Astrocyte of the cerebellum (primary cell): ENCODE data around the gene RASL12.

Experiments
- DNase-seq: peaks from one replicate; pipeline ENCODE4 v3.0.0-alpha.2; 2011; ENCODE audit warnings: low read depth
- H3K4me3 ChIP-seq: 2 replicates; pipeline ENCODE4 v1.5.1; 2011; ENCODE audit warnings: mild to moderate bottlenecking, low read depth, low read length, moderate library complexity
- in situ Hi-C: cut with HindIII; loops from 2 replicates; pipeline ENCODE4 v1.10.0; 2017; ENCODE audit warnings: low sequenced_read_pairs
- TF ChIP-seq, protein P1 (sequence below): IDR thresholded peaks from 2 replicates; pipeline ENCODE4 v1.5.1; 2012; ENCODE audit warnings: low read length, low read depth, moderate library complexity, mild to moderate bottlenecking; ENCODE audit errors: missing control alignments

The RASL12 gene

DNA sequence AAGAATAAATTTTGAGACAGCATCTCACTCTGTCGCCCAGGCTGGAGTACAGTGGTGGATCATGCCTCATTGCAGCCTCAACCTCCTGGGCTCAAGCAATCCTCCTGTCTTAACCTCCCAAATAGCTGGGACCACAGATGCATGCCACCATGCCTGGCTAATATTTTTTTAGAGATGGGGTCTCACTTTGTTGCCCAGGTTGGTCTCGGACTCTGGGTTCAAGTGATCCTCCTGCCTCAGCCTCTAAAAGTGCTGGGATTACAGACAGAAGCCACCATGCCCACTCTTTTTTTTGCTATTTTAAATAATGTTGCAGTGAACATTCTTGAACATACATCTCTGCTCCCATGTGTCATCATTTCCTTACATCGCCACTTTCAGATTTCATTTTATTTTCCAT is 29.4 kb downstream of the RASL12 start:
- no peak overlapping the region for H3K4me3 ChIP-seq
- in situ Hi-C loops: no loop called here
- DNase-seq: no peak
- TF ChIP-seq, protein P1, sequence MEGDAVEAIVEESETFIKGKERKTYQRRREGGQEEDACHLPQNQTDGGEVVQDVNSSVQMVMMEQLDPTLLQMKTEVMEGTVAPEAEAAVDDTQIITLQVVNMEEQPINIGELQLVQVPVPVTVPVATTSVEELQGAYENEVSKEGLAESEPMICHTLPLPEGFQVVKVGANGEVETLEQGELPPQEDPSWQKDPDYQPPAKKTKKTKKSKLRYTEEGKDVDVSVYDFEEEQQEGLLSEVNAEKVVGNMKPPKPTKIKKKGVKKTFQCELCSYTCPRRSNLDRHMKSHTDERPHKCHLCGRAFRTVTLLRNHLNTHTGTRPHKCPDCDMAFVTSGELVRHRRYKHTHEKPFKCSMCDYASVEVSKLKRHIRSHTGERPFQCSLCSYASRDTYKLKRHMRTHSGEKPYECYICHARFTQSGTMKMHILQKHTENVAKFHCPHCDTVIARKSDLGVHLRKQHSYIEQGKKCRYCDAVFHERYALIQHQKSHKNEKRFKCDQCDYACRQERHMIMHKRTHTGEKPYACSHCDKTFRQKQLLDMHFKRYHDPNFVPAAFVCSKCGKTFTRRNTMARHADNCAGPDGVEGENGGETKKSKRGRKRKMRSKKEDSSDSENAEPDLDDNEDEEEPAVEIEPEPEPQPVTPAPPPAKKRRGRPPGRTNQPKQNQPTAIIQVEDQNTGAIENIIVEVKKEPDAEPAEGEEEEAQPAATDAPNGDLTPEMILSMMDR: no peak

DNA sequence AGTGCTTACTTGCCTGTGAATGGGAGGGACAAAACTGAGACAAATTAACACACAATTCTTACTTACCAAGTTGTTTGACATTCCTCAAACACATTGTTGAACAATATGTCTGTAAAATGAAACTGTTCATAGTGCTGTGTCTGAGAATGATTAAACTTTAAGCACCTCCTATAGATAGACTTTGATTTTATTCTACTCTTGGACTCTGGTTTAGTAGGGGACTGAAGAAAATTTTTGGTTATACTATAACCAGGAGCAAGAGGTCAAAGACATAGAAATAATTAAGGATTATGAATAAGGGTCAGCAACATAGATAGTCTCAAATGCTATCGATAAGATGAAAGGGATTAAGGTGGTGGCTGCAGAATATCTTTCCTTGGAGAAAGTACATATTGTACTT is 30.5 kb downstream of the RASL12 start:
- TF ChIP-seq, protein P1: no peak
- no peak for DNase-seq
- in situ Hi-C loops: no loop called here
- no peak overlapping the region for H3K4me3 ChIP-seq

DNA sequence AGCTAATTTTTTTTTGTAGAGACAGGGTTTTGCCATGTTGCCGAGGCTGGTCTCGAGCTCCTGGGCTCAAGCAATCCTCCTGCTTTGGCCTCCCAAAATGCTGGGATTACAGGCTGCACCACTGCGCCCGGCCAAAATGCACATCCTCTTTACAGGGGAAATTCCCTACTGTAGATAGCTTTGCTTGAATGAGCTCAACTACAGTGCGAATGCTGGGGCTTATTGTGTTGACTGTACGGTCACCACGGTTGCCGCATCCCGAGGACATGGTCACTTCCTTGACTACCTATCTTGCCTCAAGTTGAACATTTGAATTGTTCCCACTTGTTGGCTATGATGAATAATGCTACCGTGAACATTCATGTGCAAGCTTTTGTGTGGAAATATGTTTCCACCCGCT is 33.1 kb downstream of the RASL12 start:
- no peak overlapping the region for H3K4me3 ChIP-seq
- in situ Hi-C loops: no loop called here
- TF ChIP-seq, protein P1: no peak
- DNase-seq: no peak

GRCh38 chr15:65033659-65034269 is 34.0 kb downstream of the RASL12 start:
- in situ Hi-C loops: no loop called here
- DNase-seq: no peak
- TF ChIP-seq, protein P1: peak; percentile 73
- H3K4me3 ChIP-seq: no peak overlapping the region

GRCh38 chr15:65032801-65033537 is 34.8 kb downstream of the RASL12 start:
- TF ChIP-seq, protein P1: peak; percentile 78
- in situ Hi-C loops: no loop called here
- DNase-seq: no peak
- no peak overlapping the region for H3K4me3 ChIP-seq

- in situ Hi-C loops: no loop called here
- no peak for DNase-seq
- H3K4me3 ChIP-seq: peak overlapping the region; percentile 67
- TF ChIP-seq, protein P1: no peak
These were observed 38.0 kb downstream of the RASL12 start for GRCh38 chr15:65029736-65030208.
